ENCODE measurements around the gene F10.

- no peak for TF ChIP-seq POLR2A (IDR thresholded peaks at IDR 0.05; ENCODE audit: low read depth, low read length)
- no peak for TF ChIP-seq POLR2AphosphoS5 (IDR thresholded peaks at IDR 0.05; ENCODE audit: low read depth, low read length)
These were observed 48.7 kb upstream of the F10 start for GRCh38 chr13:113073942-113074341.
